ENCODE data around the gene NYAP1. TPM values are rescaled to one million over a fixed set of nuclear protein-coding genes. Genes with fewer than 3 reads are reported as not detected.

NYAP1 gene
- total RNA-seq, 1 experiment from 2014 or later: 1.3 TPM

DNA sequence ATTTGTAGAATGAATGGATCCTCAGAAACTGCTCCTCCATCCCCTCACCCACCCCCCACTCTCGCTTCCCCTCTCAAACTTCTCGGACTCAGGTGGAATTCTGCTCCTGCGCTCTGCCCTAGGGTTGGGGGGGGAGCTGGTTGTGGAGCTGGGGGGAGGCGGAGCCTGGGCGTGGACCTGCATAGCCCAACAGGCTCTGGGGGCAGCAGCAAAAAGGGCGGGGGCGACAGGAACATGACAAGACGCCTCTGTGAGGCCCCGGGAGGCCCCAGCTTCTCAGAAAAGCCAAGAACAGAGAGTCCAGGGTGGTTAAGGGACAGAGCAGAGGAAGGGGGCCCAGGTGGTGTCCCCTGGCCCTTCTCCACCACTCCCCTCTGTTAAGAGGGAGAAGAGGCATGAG lies 8.2 kb upstream of the NYAP1 start:
- no peak for DNase-seq (ENCODE audit: low spot score)
- CTCF ChIA-PET: interaction anchor here (0.6 kb wide), 1 partner anchor 86 kb away, joined by 5 read pairs; no protein-coding TSS in a partner anchor
- peak overlapping the region; percentile 87 for H3K4me3 ChIP-seq (ENCODE audit: low read depth, low read length, poor library complexity, severe bottlenecking)
- no TSS peak for BruUV-seq (replicated peaks)
- TF ChIP-seq, protein P1, sequence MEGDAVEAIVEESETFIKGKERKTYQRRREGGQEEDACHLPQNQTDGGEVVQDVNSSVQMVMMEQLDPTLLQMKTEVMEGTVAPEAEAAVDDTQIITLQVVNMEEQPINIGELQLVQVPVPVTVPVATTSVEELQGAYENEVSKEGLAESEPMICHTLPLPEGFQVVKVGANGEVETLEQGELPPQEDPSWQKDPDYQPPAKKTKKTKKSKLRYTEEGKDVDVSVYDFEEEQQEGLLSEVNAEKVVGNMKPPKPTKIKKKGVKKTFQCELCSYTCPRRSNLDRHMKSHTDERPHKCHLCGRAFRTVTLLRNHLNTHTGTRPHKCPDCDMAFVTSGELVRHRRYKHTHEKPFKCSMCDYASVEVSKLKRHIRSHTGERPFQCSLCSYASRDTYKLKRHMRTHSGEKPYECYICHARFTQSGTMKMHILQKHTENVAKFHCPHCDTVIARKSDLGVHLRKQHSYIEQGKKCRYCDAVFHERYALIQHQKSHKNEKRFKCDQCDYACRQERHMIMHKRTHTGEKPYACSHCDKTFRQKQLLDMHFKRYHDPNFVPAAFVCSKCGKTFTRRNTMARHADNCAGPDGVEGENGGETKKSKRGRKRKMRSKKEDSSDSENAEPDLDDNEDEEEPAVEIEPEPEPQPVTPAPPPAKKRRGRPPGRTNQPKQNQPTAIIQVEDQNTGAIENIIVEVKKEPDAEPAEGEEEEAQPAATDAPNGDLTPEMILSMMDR (conservative IDR thresholded peaks at IDR 0.05; ENCODE audit: low read depth, low read length): no peak
- TF ChIP-seq EZH2 (IDR thresholded peaks at IDR 0.05; ENCODE audit: borderline replicate concordance, low read depth, low read length, poor library complexity, severe bottlenecking): no peak
- no peaks in the 10 kb centered on the region for H3K9me3 ChIP-seq (ENCODE audit: low read depth, low read length, poor library complexity, severe bottlenecking)
- no peaks in the 10 kb centered on the region for H3K27me3 ChIP-seq (replicated peaks; ENCODE audit: insufficient read depth, low read depth, low read length, poor library complexity)
- POLR2A ChIA-PET (ENCODE audit: low non-redundant PET): no interaction called here
- peaks cover 9% of the 10 kb centered on the region for H3K36me3 ChIP-seq (ENCODE audit: insufficient read depth, low read length, poor library complexity, severe bottlenecking)
- intact Hi-C loops (cut with micrococcal nuclease; ENCODE audit: unreplicated experiment): loop anchor here (5.0 kb wide), 1 partner anchor 197 kb away; the partner anchor contains the start of gene GNB2
- H3K4me1 ChIP-seq (ENCODE audit: insufficient read depth, low read length, poor library complexity, severe bottlenecking): peaks cover 43% of the 10 kb centered on the region
- H3K27ac ChIP-seq (ENCODE audit: low read depth, low read length, poor library complexity, severe bottlenecking): peak overlapping the region; percentile 70

DNA sequence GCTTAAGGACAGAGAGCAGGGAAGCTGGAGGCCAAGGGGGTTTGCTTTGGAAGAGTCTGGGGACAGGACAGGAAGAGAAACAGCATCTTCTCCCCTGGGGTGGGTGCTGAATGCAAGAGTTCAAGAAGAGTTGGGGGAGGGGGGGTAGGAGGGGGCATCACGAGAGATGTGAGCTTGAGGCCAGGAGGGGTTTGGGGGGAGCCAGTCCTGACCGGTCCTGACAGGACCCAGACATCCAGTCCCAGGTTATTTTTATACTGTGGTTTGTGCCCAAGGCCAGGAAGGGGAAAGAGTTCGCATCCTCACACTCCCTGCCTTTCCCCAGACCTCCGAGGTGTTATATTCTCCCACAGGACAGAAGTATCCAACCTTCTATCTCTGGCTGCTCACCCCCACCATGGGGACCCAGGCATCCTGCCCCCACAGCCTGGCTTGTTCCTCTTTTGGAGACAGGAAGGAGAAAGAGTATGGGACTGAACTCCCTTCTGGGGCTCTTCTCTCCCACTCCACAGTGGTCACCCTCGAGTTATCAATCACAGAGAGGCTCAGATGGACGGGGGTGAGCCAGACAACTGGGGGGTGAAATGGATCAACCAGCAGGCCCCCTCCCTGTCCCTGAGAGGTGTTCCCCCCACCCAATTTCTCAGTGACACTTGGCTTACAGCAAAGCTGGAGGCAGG lies 7.5 kb upstream of the NYAP1 start:
- TF ChIP-seq, protein P1 (conservative IDR thresholded peaks at IDR 0.05; ENCODE audit: low read depth, low read length): no peak
- TF ChIP-seq EZH2 (IDR thresholded peaks at IDR 0.05; ENCODE audit: borderline replicate concordance, low read depth, low read length, poor library complexity, severe bottlenecking): no peak
- ChIA-PET CTCF (interaction anchor here (0.6 kb wide), 1 partner anchor 100 kb away, joined by 3 read pairs; no protein-coding TSS in a partner anchor), POLR2A (ENCODE audit: low non-redundant PET) (interaction anchor here (0.7 kb wide), 1 partner anchor 141 kb away, joined by 7 read pairs; no protein-coding TSS in a partner anchor)
- Histone ChIP-seq H3K9me3 (ENCODE audit: low read depth, low read length, poor library complexity, severe bottlenecking) (no peaks in the 10 kb centered on the region), H3K36me3 (ENCODE audit: insufficient read depth, low read length, poor library complexity, severe bottlenecking) (peaks cover 9% of the 10 kb centered on the region), H3K4me3 (ENCODE audit: low read depth, low read length, poor library complexity, severe bottlenecking) (peak overlapping the region; percentile 87), H3K27ac (ENCODE audit: low read depth, low read length, poor library complexity, severe bottlenecking) (peak overlapping the region; percentile 70), H3K27me3 (replicated peaks; ENCODE audit: insufficient read depth, low read depth, low read length, poor library complexity) (no peaks in the 10 kb centered on the region), H3K4me1 (ENCODE audit: insufficient read depth, low read length, poor library complexity, severe bottlenecking) (peaks cover 43% of the 10 kb centered on the region)
- no peak for DNase-seq (ENCODE audit: low spot score)
- intact Hi-C loops (cut with micrococcal nuclease; ENCODE audit: unreplicated experiment): loop anchor here (5.0 kb wide), 1 partner anchor 196 kb away; the partner anchor contains the start of gene GNB2
- no TSS peak for BruUV-seq (replicated peaks)

DNA sequence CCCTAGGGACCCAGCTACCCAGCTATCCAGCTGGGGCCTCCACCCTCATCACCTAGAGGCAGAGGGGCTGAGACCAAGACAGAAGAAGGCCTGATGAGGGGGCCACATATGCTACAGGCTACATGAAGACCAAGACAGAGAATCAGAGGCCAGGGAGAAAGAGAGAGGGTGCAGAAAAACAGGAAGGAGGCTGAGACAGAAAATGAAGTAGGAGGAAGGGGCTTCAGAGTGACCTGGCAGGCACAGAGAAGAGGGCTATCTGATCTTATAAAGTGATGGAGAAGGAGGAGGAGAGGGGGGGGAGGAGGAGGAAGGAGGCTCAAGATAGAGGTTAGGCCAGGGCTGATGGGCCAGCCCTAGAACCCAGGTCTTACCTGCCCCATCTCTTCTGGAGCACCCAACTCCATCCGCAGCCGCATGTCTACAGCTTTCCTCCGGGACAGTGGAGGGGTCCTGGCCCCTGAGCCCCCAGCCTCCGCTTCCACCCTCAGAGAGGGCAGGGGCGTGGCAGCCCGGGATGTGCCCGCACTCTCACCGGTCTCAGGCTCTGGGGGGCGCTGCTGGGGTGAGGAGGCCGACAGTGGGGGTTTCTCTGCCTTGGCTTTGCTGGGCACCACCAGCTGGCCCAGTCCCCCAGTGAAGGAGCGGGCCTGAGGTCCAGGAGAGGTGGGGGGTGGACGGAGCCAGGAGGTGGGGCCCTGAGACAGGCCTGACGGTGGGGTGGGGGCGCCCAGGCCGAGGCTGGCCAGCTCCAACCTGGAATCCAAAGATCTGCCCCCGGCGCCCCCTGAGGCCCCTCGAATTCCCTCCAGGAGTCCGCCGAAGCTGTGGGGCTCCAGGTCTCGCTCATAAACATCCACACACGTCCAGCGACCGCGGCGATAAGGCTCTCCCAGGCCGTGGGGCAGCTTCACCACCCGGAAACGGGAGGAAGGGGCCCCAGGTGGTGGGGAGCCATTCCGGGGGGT lies 6.5 kb upstream of the NYAP1 start:
- POLR2A ChIA-PET (ENCODE audit: low non-redundant PET): no interaction called here
- Histone ChIP-seq H3K36me3 (ENCODE audit: insufficient read depth, low read length, poor library complexity, severe bottlenecking) (peaks cover 9% of the 10 kb centered on the region), H3K4me3 (ENCODE audit: low read depth, low read length, poor library complexity, severe bottlenecking) (peak overlapping the region; percentile 87), H3K27me3 (replicated peaks; ENCODE audit: insufficient read depth, low read depth, low read length, poor library complexity) (no peaks in the 10 kb centered on the region), H3K4me1 (ENCODE audit: insufficient read depth, low read length, poor library complexity, severe bottlenecking) (peaks cover 43% of the 10 kb centered on the region), H3K27ac (ENCODE audit: low read depth, low read length, poor library complexity, severe bottlenecking) (peak overlapping the region; percentile 81), H3K9me3 (ENCODE audit: low read depth, low read length, poor library complexity, severe bottlenecking) (no peaks in the 10 kb centered on the region)
- no peak for DNase-seq (ENCODE audit: low spot score)
- no peak for TF ChIP-seq EZH2 (IDR thresholded peaks at IDR 0.05; ENCODE audit: borderline replicate concordance, low read depth, low read length, poor library complexity, severe bottlenecking)
- TF ChIP-seq, protein P1 (conservative IDR thresholded peaks at IDR 0.05; ENCODE audit: low read depth, low read length): peak; percentile 55
- intact Hi-C loops (cut with micrococcal nuclease; ENCODE audit: unreplicated experiment): loop anchor here (5.0 kb wide), 1 partner anchor 195 kb away; the partner anchor contains the start of gene GNB2
- BruUV-seq (replicated peaks): no TSS peak
- CTCF ChIA-PET: interaction anchor here (0.7 kb wide), 1 partner anchor 32 kb away, joined by 6 read pairs; no protein-coding TSS in a partner anchor

Data from A673 (cell line).